NCI-H526 treated with DMSO at 0.1 percent for 48 hours (cell line): ENCODE measurements around the gene NCKAP1.
A peak's percentile ranks its signal among the peaks of the same experiment; 100 is the strongest.
"Not testable (repeated sequence)": the region's sequence is repeated elsewhere in the genome, so short reads cannot be mapped to it uniquely, and the experiment has no call there.

Source experiments
- DNase-seq: peaks from one replicate; lab custom pipeline; 2025; lab: John Stamatoyannopoulos, UW

NCKAP1 gene, protein sequence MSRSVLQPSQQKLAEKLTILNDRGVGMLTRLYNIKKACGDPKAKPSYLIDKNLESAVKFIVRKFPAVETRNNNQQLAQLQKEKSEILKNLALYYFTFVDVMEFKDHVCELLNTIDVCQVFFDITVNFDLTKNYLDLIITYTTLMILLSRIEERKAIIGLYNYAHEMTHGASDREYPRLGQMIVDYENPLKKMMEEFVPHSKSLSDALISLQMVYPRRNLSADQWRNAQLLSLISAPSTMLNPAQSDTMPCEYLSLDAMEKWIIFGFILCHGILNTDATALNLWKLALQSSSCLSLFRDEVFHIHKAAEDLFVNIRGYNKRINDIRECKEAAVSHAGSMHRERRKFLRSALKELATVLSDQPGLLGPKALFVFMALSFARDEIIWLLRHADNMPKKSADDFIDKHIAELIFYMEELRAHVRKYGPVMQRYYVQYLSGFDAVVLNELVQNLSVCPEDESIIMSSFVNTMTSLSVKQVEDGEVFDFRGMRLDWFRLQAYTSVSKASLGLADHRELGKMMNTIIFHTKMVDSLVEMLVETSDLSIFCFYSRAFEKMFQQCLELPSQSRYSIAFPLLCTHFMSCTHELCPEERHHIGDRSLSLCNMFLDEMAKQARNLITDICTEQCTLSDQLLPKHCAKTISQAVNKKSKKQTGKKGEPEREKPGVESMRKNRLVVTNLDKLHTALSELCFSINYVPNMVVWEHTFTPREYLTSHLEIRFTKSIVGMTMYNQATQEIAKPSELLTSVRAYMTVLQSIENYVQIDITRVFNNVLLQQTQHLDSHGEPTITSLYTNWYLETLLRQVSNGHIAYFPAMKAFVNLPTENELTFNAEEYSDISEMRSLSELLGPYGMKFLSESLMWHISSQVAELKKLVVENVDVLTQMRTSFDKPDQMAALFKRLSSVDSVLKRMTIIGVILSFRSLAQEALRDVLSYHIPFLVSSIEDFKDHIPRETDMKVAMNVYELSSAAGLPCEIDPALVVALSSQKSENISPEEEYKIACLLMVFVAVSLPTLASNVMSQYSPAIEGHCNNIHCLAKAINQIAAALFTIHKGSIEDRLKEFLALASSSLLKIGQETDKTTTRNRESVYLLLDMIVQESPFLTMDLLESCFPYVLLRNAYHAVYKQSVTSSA

DNA sequence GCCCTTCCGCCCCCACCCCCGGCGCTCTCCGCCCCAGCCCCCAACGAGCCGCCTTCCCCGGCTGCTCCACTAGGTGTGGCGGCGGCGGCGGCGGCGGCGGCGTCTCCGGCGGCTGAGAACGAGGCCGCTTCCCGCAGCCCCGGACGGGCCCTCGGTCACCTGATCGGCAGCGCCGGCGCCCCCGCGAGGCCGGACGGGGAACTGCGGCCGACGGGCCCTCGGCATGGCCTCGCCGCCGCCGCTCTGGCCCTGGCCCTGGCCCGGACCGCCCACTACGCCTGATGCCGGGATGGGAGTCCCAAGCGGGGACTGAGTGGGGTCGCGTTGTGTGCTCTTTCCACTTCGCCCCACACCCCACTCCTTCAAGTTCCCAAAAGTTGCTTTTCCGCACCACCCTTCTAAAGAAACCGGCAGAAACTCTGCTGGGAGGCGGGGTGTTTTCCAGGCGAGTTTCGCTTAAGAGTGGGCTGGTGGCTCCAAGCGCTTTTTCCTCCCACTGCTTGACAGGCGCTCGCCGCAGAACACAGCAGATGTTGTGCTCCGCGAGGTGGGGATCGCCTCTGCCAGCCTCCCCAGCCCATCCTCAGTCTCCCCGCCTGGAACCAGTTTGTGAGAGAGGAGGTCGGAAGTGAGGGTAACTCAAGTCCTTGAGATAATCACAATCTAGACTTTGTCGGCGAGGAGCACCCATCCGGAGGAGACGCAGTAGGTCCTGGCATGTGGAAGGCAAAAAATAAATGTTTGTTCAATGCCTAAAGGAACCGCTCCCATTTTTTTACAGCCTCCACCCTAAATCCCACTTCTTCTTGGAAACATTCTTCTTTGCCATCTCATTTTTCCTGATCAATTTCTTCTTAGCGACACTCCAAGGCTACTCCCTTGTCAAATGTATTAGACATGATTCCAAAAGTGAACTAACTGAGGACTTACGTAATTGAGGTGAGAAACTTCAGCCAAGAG is at the start of gene NCKAP1:
NCKAP1 (minus strand) TSS at position 117 of the 960 bp plus-strand sequence. CDS start 358 bp downstream, outside the sequence.
- DNase-seq: peak; percentile 66

DNA sequence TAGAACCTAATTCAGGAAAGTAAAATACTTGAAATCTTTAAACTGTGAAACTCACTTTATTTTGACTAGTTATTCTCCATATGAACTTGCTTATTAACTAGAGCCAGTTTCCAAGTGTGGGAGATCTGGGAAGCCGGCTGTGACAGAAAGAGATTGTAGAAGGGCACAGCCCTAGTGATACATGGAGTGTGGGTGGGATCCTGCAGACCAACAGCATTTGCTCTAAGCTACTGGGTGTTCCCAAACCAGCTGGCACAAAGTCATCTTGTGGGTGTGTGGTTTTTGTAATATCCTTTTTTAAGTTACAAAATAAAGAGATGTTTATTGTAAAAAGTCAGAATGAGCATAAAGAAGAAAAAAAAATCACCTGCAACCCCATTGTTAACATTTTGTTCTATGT is 43.7 kb upstream of the NCKAP1 start:
- DNase-seq: no peak

DNA sequence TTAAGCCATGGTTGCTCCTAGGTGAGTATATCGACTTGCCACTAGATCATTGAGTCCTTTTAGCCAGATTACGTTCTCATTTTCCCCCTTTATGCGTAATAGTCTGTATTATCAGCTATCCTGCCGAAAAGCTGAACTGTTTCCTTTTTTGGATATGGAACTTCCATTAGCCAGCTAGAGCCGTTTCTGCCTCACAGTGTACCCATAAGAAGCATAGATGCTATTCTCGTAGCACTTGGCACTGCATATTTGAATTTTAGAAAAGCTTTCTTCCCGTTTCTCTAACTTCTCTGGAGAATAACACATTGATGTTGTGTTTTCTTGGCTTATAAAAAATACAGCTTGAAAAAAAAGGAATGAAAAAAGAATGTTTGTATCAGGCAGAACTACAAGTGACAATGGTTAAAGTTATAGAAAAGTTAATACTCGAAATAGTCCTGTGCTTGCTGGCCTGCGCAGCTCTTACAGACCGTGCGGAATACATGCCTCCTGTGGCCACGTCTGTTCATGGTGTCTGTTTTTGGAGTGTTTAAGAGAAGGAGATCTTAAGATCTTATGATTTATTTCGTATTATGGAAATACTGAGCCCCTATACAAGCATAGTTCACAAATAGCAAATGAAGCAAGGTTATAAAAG is 41.0 kb upstream of the NCKAP1 start:
- DNase-seq: peak; percentile 74

DNA sequence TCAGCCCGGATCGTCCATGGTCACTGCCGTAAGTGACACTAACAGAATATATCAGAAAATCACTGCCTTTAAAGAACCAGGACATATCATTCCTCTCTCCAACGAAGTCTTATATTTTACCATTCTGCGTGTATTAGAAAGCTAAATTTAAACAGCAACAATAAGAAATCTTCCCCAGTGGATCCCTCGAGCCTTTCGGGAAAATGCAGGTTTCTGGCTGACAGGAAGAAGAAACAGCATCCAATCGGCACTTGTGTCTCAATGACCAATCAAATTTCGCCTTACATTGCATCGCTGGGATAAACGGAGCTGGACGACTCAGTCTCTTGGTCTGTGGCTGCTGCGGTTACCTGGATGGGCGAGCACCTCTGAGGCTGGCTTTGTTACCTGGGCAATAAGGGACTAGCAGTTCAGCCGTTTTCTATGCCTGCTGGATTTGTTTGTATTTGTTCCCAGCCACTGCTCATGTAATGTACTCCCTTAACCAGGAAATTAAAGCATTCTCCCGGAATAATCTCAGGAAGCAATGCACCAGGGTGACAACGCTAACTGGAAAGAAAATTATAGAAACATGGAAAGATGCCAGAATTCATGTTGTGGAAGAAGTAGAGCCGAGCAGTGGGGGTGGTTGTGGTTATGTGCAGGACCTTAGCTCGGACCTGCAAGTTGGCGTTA is 40.3 kb upstream of the NCKAP1 start, which contains the start of gene DUSP19:
DUSP19 (plus strand) TSS at position 284 of the 675 bp plus-strand sequence; CDS start at position 471, 187 bp downstream.
- peak; percentile 96 for DNase-seq

DNA sequence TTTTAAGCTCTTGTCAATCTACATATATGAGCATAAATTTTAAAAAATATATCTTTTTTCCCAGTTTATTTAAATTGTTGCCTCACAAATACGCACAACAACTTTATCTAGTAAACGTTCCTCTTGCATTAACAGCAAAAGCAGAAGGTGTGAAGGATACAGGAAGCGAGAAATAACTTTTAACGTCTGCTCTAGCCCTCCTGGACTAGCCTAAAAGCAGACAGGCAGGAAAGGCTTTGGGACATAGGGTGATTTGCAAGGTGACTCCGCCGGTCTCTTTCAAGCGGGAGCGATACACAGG is 39.9 kb upstream of the NCKAP1 start:
- DNase-seq: no peak

DNA sequence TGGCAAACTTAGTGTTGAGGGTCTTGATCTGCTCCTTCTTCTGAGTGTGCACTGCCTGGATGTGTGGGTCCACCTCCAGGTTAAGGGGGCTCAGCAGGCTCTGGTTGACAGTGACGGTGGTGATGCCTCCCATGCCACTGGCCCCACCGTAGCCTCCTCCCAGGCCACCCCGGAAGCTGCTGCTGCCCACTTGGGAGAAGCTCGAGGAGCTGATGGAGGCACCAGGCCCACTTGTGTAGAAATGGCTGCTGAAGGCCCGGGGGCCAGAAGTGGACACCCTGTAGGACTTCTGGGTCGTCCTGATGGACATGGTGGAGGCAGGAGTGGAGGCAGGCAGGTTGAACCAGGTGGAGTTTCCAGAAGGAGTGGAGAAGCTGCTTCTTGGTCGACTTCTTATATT is 33.9 kb upstream of the NCKAP1 start:
- no peak for DNase-seq

DNA sequence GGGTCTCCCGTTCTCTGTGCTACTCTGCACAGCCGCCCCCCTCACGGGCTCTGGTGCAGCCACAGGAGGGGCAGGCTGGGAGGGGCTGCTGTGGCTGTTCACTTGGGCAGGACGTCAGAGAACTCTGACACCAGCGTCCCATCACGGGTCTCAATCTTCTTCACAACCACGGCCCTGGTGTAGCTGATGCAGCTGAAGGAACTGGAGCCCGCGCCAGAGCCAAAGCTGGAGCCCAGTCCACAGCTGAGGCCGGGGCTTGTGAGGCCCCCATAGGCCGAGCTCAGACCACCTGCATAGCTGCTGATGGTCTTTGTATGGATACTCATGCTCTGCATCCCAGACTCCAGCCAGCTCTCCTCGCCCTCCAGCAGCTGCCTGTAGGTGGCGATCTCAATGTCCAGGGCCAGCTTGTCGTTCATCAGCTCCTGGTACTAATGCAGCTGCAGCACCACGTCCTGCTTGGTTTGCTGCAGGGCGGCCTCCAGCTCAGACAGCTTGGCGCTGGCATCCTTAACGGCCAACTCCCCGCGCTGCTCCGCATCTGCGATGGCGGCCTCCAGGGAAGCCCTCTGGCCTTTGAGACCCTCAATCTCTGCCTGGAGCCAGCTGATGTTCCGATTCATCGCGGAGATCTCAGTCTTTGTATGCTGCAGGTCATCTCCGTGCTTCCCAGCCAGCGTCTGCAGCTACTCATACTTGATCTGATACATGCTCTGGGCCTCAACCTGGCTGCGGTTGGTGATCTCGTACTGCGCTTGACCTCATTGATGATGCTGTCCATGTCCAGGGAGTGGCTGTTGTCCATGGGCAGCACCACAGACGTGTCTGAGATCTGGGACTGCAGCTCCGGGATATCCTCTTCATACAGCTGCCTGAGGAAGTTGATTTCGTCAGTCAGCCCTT is 32.9 kb upstream of the NCKAP1 start:
- peak; percentile 82 for DNase-seq

DNA sequence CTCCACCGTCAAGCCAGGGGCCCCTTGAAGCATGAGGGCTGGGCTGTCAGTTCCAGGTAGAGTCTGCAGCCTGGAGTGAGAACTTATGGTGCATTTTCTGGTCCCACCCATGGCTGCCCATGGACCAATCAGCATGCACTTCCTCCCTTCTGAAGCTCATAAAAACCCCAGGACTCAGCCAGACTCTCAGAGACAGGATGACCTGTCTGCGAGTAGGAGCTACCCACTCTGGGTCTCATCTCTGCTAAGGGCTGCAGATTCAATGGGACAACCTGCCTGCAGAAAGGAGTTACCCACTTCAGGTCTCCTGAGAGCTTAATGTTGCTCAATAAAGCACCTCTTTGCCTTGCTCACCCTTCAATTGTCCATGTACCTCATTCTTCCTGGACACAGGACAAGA is 30.9 kb upstream of the NCKAP1 start:
- DNase-seq: no peak

DNA sequence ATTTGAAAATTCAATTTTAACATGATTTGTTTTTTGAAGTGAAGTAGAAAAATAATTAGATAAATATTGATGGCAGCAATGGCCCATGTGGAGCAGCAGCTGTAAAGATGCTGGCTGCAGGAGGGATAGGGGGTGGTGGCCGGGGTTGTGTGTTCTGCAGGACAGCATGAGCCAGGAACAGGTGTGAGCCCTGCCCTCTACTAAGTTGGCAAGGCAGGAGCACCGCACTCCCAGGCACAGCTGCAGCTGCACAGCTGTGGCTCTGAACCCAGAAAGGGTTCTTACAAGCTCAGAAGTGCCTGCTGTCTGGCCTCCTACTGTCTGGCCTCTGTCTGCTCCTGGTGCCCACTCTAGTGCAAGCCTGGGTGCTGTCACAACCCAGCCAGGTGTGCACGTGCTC is 30.3 kb upstream of the NCKAP1 start:
- DNase-seq: no peak

DNA sequence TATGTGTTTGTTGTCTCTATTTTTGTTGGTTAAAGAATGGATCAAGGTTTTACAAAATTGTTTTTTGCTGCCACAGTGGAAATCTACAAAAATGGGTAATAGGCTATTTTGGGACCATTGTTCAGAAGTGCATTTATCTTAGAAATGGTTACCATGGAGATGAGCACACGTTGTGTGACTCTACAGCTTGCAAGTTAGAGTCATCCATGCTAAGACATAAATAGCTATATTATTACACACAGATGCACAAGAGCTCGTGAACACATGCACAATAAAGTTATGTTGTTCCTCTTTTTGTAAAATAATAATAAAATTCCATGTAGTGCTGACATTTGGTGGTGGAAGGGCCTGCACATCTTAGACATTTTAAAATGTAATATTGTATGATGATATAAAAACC is 24.8 kb upstream of the NCKAP1 start:
- DNase-seq: no peak

DNA sequence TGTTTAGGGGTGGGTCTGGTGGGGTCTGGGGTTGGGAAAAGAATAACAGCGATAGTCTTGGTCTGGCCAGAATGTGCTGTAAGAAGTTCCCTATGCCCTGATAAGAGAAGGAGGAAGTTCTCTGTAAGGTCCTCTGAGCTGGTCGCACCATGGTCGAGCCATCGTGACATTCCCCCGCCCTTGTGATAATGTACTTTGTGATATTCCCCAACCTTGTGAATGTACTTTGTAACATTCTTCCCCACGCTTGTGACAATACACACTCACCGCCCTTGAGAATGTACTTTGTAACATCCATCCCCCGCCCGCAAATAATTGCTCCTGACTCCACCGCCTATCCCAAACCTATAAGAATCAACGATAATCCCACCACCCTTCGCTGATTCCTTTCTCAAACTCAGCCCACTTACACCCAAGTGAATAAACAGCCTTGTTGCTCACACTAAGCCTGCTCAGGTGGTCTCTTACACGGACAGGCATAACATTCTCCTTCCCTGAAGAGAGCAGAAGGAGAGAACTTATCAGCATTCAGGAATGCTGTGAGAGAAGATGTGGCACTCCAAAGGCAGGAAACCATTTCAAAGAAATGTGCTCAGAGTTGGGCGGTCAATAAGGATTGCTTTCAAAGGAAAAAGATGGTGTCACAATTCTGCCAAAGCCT is 22.4 kb upstream of the NCKAP1 start:
- DNase-seq: no peak

DNA sequence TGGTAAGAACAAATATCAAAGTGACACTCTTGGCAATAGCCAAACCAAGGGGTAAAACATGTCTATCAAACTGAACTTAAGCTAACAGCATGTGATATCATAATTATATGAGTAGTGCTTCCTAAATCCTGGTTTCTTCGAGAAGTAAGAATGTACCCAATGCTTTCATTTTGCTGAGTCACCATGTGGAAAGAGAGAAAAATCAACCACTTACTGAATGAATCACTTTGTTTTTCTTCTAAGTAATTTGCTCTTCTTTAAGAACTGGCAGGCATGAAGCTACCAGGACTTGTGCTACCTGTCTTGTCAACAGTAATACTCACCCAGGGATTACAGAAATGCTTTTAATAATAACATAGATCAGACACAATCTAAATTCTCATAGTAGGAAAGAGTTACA is 21.3 kb upstream of the NCKAP1 start:
- no peak for DNase-seq

DNA sequence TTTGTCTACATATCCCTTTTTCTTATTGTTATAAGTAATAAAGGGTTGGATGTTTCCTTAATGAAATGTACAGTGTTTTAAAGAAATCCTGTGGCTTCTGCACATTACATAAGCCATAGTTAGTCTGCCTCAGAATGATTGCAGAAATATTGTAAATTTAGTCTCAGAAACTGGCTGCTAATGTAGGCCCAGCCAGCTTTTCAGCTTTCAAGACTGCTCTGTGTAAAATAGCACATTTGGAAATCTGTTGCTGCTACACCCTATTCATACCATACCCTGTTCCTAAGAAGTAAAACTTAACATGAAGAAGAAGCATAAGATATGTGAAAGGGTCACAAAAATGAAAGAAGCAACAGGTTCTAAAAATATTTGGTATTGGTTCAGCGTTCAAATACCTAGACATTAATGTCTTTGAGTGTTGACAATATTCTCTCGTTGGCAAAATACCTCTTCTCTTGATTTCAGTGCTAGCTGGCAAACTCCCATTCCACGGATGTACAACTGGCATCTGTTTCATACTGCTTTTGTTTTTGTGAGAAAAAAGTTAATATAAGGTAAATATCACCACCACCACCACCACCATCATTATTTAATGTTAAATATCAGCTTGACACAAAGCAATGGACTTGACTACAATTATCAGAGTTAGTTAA is 19.2 kb upstream of the NCKAP1 start:
- DNase-seq: no peak

DNA sequence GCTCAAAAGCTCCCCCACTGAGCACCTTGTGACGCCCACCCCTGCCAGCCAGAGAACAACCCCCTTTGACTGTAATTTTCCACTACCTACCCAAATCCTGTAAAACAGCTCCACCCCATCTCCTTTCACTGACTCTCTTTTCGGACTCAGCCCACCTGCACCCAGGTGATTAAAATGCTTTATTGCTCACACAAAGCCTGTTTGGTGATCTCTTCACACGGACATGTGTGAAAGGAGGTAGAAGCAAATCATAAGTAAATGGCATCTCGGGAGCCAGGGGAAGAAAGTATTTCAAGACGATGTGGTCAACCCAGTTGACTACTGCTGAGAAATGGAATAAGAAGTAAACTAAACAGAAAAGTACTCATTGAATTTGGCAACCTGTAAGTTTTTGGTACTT is 11.2 kb upstream of the NCKAP1 start:
- no peak for DNase-seq

DNA sequence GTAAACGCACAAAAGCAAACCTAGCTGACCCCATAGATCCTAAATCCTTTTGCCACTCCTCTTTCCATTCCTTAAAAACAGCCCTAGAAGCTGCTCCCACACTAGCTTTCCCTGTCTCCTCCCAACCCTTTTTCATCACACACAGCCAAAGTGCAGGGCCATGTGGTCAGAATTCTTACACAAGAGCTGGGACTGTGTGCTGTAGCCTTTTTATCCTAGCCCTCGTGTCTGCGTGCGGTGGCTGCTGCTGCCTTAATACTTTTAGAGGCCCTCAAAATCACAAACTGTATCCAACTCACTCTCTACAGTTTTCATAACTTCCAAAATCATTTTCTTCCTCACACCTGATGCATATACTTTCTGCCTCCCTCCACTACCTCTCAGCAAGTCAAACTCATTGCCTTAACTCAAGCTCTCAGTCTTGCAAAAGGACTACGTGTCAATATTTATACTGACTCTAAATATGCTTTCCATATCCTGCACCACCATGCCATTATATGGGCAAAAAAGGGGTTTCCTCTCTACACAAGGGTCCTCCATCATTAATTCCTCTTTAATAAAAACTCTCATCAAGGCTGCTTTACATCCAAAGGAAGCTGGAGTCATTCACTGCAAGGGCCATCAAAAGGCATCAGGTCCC is 9.3 kb upstream of the NCKAP1 start:
- not testable (repeated sequence) for DNase-seq

DNA sequence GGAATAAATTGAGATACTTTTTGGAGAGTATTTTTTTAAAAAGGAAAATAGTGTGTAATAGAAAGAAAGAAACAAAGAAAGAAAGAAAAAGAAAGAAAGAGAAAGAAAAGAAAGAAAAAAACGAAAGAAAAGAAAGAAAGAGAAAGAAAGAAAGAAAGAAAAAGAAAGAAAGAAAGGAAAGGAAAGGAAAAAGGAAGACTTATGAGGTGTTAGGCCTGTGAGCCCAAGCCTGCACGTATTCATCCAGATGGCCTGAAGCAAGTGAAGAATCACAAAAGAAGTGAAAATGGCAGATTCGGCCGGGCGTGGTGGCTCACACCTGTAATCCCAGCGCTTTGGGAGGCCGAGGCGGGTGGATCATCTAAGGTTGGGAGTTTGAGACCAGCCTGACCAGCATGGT is 5.3 kb upstream of the NCKAP1 start:
- DNase-seq: not testable (repeated sequence)

DNA sequence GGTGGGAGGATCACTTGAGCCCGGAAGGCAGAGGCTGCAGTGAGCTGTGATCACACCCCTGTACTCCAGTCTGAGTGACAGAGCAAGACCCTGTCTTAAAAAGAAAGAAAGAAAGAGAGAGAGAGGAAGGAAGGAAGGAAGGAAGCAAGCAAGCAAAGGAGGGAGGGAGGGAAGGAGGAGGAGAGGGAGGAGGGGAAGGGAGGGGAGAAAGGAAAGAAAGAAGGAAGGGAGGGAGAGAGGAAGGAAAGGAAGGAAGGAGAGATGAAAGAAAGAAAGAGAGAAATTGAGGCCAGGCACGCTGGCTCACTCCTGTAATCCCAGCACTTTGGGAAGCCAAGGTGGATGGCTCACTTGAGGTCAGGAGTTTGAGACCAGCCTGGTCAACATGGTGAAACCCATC is 2.3 kb upstream of the NCKAP1 start:
- DNase-seq: no peak
